ENCODE results near the gene SEMA3A.
"Not testable (repeated sequence)": the region's sequence is repeated elsewhere in the genome, so short reads cannot be mapped to it uniquely, and the experiment has no call there.

The SEMA3A gene

GRCh38 chr7:84152995-84153394, 41.6 kb downstream of the SEMA3A start:
- DNase-seq, result no peak

- not testable (repeated sequence) for DNase-seq
Measured at GRCh38 chr7:84150370-84150769, 44.2 kb downstream of the SEMA3A start.

- DNase-seq, result no peak
Measured at GRCh38 chr7:84149573-84149972, 45.0 kb downstream of the SEMA3A start.

GRCh38 chr7:84145892-84146291, 48.7 kb downstream of the SEMA3A start:
- DNase-seq, result no peak

- no peak for DNase-seq
Measured at GRCh38 chr7:84144935-84145334, 49.7 kb downstream of the SEMA3A start.

- no peak for DNase-seq
Measured at GRCh38 chr7:84144480-84144879, 50.1 kb downstream of the SEMA3A start.

GRCh38 chr7:84142726-84143125, 51.9 kb downstream of the SEMA3A start:
- no peak for DNase-seq

- no peak for DNase-seq
Measured at GRCh38 chr7:84139986-84140729, 54.4 kb downstream of the SEMA3A start.

GRCh38 chr7:84138411-84138810, 56.2 kb downstream of the SEMA3A start:
- DNase-seq, result no peak

GRCh38 chr7:84137812-84138211, 56.8 kb downstream of the SEMA3A start:
- no peak for DNase-seq

- no peak for DNase-seq
Measured at GRCh38 chr7:84136809-84137208, 57.8 kb downstream of the SEMA3A start.

- no peak for DNase-seq
Measured at GRCh38 chr7:84136336-84136735, 58.3 kb downstream of the SEMA3A start.

- DNase-seq, result no peak
Measured at GRCh38 chr7:84134169-84134568, 60.4 kb downstream of the SEMA3A start.

GRCh38 chr7:84125654-84126053, 68.9 kb downstream of the SEMA3A start:
- DNase-seq, result no peak

GRCh38 chr7:84123965-84124547, 70.5 kb downstream of the SEMA3A start:
- peak; percentile 40 for DNase-seq

GRCh38 chr7:84122582-84123360, 71.8 kb downstream of the SEMA3A start:
- no peak for DNase-seq

GRCh38 chr7:84117304-84117703, 77.3 kb downstream of the SEMA3A start:
- no peak for DNase-seq

- DNase-seq, result peak; percentile 39
Measured at GRCh38 chr7:84113906-84114850, 80.4 kb downstream of the SEMA3A start.

GRCh38 chr7:84113286-84113685, 81.3 kb downstream of the SEMA3A start:
- peak; percentile 59 for DNase-seq

GRCh38 chr7:84112771-84113170, 81.8 kb downstream of the SEMA3A start:
- peak; percentile 34 for DNase-seq

- DNase-seq, result no peak
Measured at GRCh38 chr7:84111842-84112241, 82.7 kb downstream of the SEMA3A start.

GRCh38 chr7:84110400-84110799, 84.2 kb downstream of the SEMA3A start:
- no peak for DNase-seq

- DNase-seq, result no peak
Measured at GRCh38 chr7:84108787-84109186, 85.8 kb downstream of the SEMA3A start.
